Immature natural killer cell (primary cell): Measurements from ENCODE around the gene SLC18A2. TPM values are rescaled to one million over a fixed set of nuclear protein-coding genes. Genes with fewer than 3 reads are reported as not detected.
A peak's percentile ranks its signal among the peaks of the same experiment; 100 is the strongest.

Source experiments
- DNase-seq, 3 donors: peaks; one replicate each; pipeline ENCODE4 v3.0.0; 2022; ENCODE audit warnings: mixed read lengths in 1 of 3
- H3K27ac Mint-ChIP-seq, 6 donors: one replicate each; pipeline ENCODE4 v1.8.0; 2020; ENCODE audit warnings: mixed read lengths in 6 of 6, mild to moderate bottlenecking in 5 of 6, inconsistent platforms in 4 of 6, moderate library complexity in 3 of 6
- H3K27me3 Mint-ChIP-seq, 3 donors: one replicate each; pipeline ENCODE4 v1.8.0; 2020 to 2021; ENCODE audit warnings: low read depth in 3 of 3, mild to moderate bottlenecking in 3 of 3, mixed read lengths in 3 of 3, moderate library complexity in 3 of 3, inconsistent platforms in 1 of 3
- H3K36me3 Mint-ChIP-seq, 3 donors: one replicate each; pipeline ENCODE4 v1.8.0; 2020; ENCODE audit warnings: mixed read lengths in 3 of 3, inconsistent platforms in 2 of 3, mild to moderate bottlenecking in 2 of 3
- H3K4me1 Mint-ChIP-seq, 2 donors: one replicate each; pipeline ENCODE4 v1.8.0; 2020; ENCODE audit warnings: inconsistent platforms in 2 of 2, mild to moderate bottlenecking in 2 of 2, mixed read lengths in 2 of 2, moderate library complexity in 1 of 2
- H3K4me3 Mint-ChIP-seq, 5 donors: one replicate each; pipeline ENCODE4 v1.8.0; 2020; ENCODE audit warnings: mild to moderate bottlenecking in 5 of 5, mixed read lengths in 5 of 5, inconsistent platforms in 3 of 5, moderate library complexity in 3 of 5
- H3K9me3 Mint-ChIP-seq, 6 donors: one replicate each; pipeline ENCODE4 v1.8.0; 2020; ENCODE audit warnings: mild to moderate bottlenecking in 6 of 6, mixed read lengths in 6 of 6, inconsistent platforms in 4 of 6, moderate library complexity in 3 of 6
- polyA plus RNA-seq, 3 donors: library from polyadenylated mRNA; unstranded; fragments of 300-500 nt; fragmentation: Illumina TruSeq; gene quantifications; one replicate each; pipeline ENCODE4 v1.2.3, GENCODE V29; 2021

SLC18A2 gene
- polyA plus RNA-seq, 3 donors from 2014 or later: 0.41 TPM; not detected in 2

GRCh38 chr10:117246997-117247671 is 6.2 kb downstream of the SLC18A2 start:
- peaks cover 9 to 15% (median 11%) of the 10 kb centered on the region in 3 donors for H3K27me3 Mint-ChIP-seq
- DNase-seq: no peak
- peaks cover 2 to 9% of the 10 kb centered on the region in 2 donors for H3K4me1 Mint-ChIP-seq
- H3K27ac Mint-ChIP-seq: no peak overlapping the region
- H3K36me3 Mint-ChIP-seq: no peaks in the 10 kb centered on the region
- no peak overlapping the region for H3K4me3 Mint-ChIP-seq
- H3K9me3 Mint-ChIP-seq: no peaks in the 10 kb centered on the region

- no peak for DNase-seq
- Mint-ChIP-seq H3K36me3 (no peaks in the 10 kb centered on the region), H3K9me3 (peaks cover 0 to under 1% (median 0%) of the 10 kb centered on the region in 6 donors), H3K4me3 (no peak overlapping the region), H3K4me1 (peaks cover 2 to 8% of the 10 kb centered on the region in 2 donors), H3K27me3 (peaks cover 11 to 15% (median 12%) of the 10 kb centered on the region in 3 donors), H3K27ac (no peak overlapping the region)
These were observed 8.0 kb downstream of the SLC18A2 start for GRCh38 chr10:117248750-117249465.

- peaks cover 0 to 2% (median 0%) of the 10 kb centered on the region in 6 donors for H3K9me3 Mint-ChIP-seq
- H3K4me1 Mint-ChIP-seq: peaks cover 2 to 8% of the 10 kb centered on the region in 2 donors
- no peak for DNase-seq
- no peaks in the 10 kb centered on the region for H3K36me3 Mint-ChIP-seq
- no peak overlapping the region for H3K4me3 Mint-ChIP-seq
- H3K27me3 Mint-ChIP-seq: peaks cover 11 to 15% (median 13%) of the 10 kb centered on the region in 3 donors
- H3K27ac Mint-ChIP-seq: no peak overlapping the region
These were observed 8.7 kb downstream of the SLC18A2 start for GRCh38 chr10:117249493-117250093.

- Mint-ChIP-seq H3K4me3 (no peak overlapping the region), H3K36me3 (no peaks in the 10 kb centered on the region), H3K27me3 (peaks cover 5 to 13% (median 13%) of the 10 kb centered on the region in 3 donors), H3K9me3 (peaks cover 0 to 2% (median 0%) of the 10 kb centered on the region in 6 donors), H3K27ac (no peak overlapping the region), H3K4me1 (peaks cover 2 to 8% of the 10 kb centered on the region in 2 donors)
- DNase-seq: no peak
These were observed 9.5 kb downstream of the SLC18A2 start for GRCh38 chr10:117250411-117250810.

- H3K27ac Mint-ChIP-seq: no peak overlapping the region
- DNase-seq: no peak
- peaks cover 0 to 2% (median 0%) of the 10 kb centered on the region in 6 donors for H3K9me3 Mint-ChIP-seq
- no peaks in the 10 kb centered on the region for H3K36me3 Mint-ChIP-seq
- peaks cover 2 to 3% of the 10 kb centered on the region in 2 donors for H3K4me1 Mint-ChIP-seq
- H3K27me3 Mint-ChIP-seq: peaks cover 4 to 12% (median 9%) of the 10 kb centered on the region in 3 donors
- H3K4me3 Mint-ChIP-seq: no peak overlapping the region
These were observed 13.0 kb downstream of the SLC18A2 start for GRCh38 chr10:117253908-117254307.

- DNase-seq: no peak
- H3K36me3 Mint-ChIP-seq: no peaks in the 10 kb centered on the region
- H3K9me3 Mint-ChIP-seq: peaks cover 0 to 2% (median 0%) of the 10 kb centered on the region in 6 donors
- H3K27ac Mint-ChIP-seq: no peak overlapping the region
- H3K27me3 Mint-ChIP-seq: peaks cover 4 to 15% (median 9%) of the 10 kb centered on the region in 3 donors
- H3K4me3 Mint-ChIP-seq: no peak overlapping the region
- peaks cover 0 to 4% of the 10 kb centered on the region in 2 donors for H3K4me1 Mint-ChIP-seq
These were observed 13.4 kb downstream of the SLC18A2 start for GRCh38 chr10:117254338-117254737.

GRCh38 chr10:117254774-117255735 is 14.1 kb downstream of the SLC18A2 start:
- peaks cover 3 to 11% of the 10 kb centered on the region in 2 donors for H3K4me1 Mint-ChIP-seq
- no peak overlapping the region for H3K27ac Mint-ChIP-seq
- no peak for DNase-seq
- H3K27me3 Mint-ChIP-seq: peaks cover 4 to 15% (median 10%) of the 10 kb centered on the region in 3 donors
- H3K4me3 Mint-ChIP-seq: no peak overlapping the region
- peaks cover 0 to 2% (median 0%) of the 10 kb centered on the region in 6 donors for H3K9me3 Mint-ChIP-seq
- no peaks in the 10 kb centered on the region for H3K36me3 Mint-ChIP-seq

- Mint-ChIP-seq H3K36me3 (no peaks in the 10 kb centered on the region), H3K4me1 (peaks cover 6 to 17% of the 10 kb centered on the region in 2 donors), H3K27me3 (peaks cover 1 to 15% (median 13%) of the 10 kb centered on the region in 3 donors), H3K4me3 (no peak overlapping the region), H3K27ac (no peak overlapping the region), H3K9me3 (peaks cover 0 to 2% (median 0%) of the 10 kb centered on the region in 6 donors)
- no peak for DNase-seq
These were observed 15.0 kb downstream of the SLC18A2 start for GRCh38 chr10:117255835-117256460.

GRCh38 chr10:117256910-117257309 is 16.0 kb downstream of the SLC18A2 start:
- Mint-ChIP-seq H3K36me3 (no peaks in the 10 kb centered on the region), H3K4me1 (peaks cover 6 to 17% of the 10 kb centered on the region in 2 donors), H3K27me3 (peaks cover 1 to 16% (median 14%) of the 10 kb centered on the region in 3 donors), H3K27ac (no peak overlapping the region), H3K9me3 (peaks cover 0 to 2% (median 0%) of the 10 kb centered on the region in 6 donors), H3K4me3 (no peak overlapping the region)
- no peak for DNase-seq

- no peaks in the 10 kb centered on the region for H3K36me3 Mint-ChIP-seq
- peaks cover 6 to 17% of the 10 kb centered on the region in 2 donors for H3K4me1 Mint-ChIP-seq
- peaks cover 0 to 2% (median 0%) of the 10 kb centered on the region in 6 donors for H3K9me3 Mint-ChIP-seq
- peaks cover 1 to 16% (median 12%) of the 10 kb centered on the region in 3 donors for H3K27me3 Mint-ChIP-seq
- H3K4me3 Mint-ChIP-seq: no peak overlapping the region
- DNase-seq: no peak
- H3K27ac Mint-ChIP-seq: no peak overlapping the region
These were observed 16.8 kb downstream of the SLC18A2 start for GRCh38 chr10:117257721-117258120.

GRCh38 chr10:117259279-117259678 is 18.4 kb downstream of the SLC18A2 start:
- DNase-seq: no peak
- Mint-ChIP-seq H3K27me3 (peaks cover 0 to 14% (median 9%) of the 10 kb centered on the region in 3 donors), H3K4me1 (peaks cover 6 to 17% of the 10 kb centered on the region in 2 donors), H3K9me3 (no peaks in the 10 kb centered on the region), H3K27ac (no peak overlapping the region), H3K4me3 (no peak overlapping the region), H3K36me3 (no peaks in the 10 kb centered on the region)

- DNase-seq: no peak
- peaks cover 6 to 17% of the 10 kb centered on the region in 2 donors for H3K4me1 Mint-ChIP-seq
- no peak overlapping the region for H3K27ac Mint-ChIP-seq
- no peaks in the 10 kb centered on the region for H3K36me3 Mint-ChIP-seq
- H3K27me3 Mint-ChIP-seq: peaks cover 0 to 14% (median 7%) of the 10 kb centered on the region in 3 donors
- peak overlapping the region in 1 of 5 donors; percentile 19 for H3K4me3 Mint-ChIP-seq
- peaks cover 0 to 2% (median 0%) of the 10 kb centered on the region in 6 donors for H3K9me3 Mint-ChIP-seq
These were observed 19.2 kb downstream of the SLC18A2 start for GRCh38 chr10:117260084-117260483.
